NCI-H2196 treated with DMSO at 0.1 percent for 48 hours (cell line): Measurements from ENCODE around the gene MAD2L2.
A peak's percentile ranks its signal among the peaks of the same experiment; 100 is the strongest.

Source experiments
- DNase-seq: peaks from one replicate; lab custom pipeline; 2025; ENCODE audit not compliant: unreplicated experiment; lab: John Stamatoyannopoulos, UW

The MAD2L2 gene

GRCh38 chr1:11705596-11705995 is 24.6 kb upstream of the MAD2L2 start:
- no peak for DNase-seq

GRCh38 chr1:11704691-11705475 is 23.9 kb upstream of the MAD2L2 start:
- DNase-seq = no peak

- no peak for DNase-seq
These were observed 23.2 kb upstream of the MAD2L2 start for GRCh38 chr1:11704194-11704529.

GRCh38 chr1:11703357-11704193 is 22.6 kb upstream of the MAD2L2 start:
- DNase-seq = no peak

GRCh38 chr1:11701981-11702803 is 21.2 kb upstream of the MAD2L2 start:
- no peak for DNase-seq

- no peak for DNase-seq
These were observed 20.6 kb upstream of the MAD2L2 start for GRCh38 chr1:11701551-11701961.

- DNase-seq = no peak
These were observed 19.9 kb upstream of the MAD2L2 start for GRCh38 chr1:11700601-11701467.

GRCh38 chr1:11697893-11698210 is 16.9 kb upstream of the MAD2L2 start:
- DNase-seq = no peak

GRCh38 chr1:11697188-11697892 is 16.4 kb upstream of the MAD2L2 start:
- DNase-seq = no peak

- no peak for DNase-seq
These were observed 14.9 kb upstream of the MAD2L2 start for GRCh38 chr1:11695861-11696260.

- no peak for DNase-seq
These were observed 13.0 kb upstream of the MAD2L2 start for GRCh38 chr1:11693917-11694316.

- peak; percentile 23 for DNase-seq
These were observed 12.2 kb upstream of the MAD2L2 start for GRCh38 chr1:11693024-11693590.

GRCh38 chr1:11691928-11692711 is 11.2 kb upstream of the MAD2L2 start:
- no peak for DNase-seq

GRCh38 chr1:11691302-11691914 is 10.5 kb upstream of the MAD2L2 start, which contains the start of gene DRAXIN:
Gene DRAXIN (plus strand): TSS chr1:11691710. CDS start chr1:11706259, 14,549 bp downstream.
- DNase-seq = no peak

GRCh38 chr1:11690397-11691301 is 9.7 kb upstream of the MAD2L2 start:
- no peak for DNase-seq

GRCh38 chr1:11688506-11688905 is 7.6 kb upstream of the MAD2L2 start:
- DNase-seq = no peak

- DNase-seq = no peak
These were observed 4.3 kb upstream of the MAD2L2 start for GRCh38 chr1:11685210-11685752.
